ENCODE results near the gene GOLGA5. TPM values are rescaled to one million over a fixed set of nuclear protein-coding genes. Genes with fewer than 3 reads are reported as not detected.
A peak's percentile ranks its signal among the peaks of the same experiment; 100 is the strongest.

GOLGA5 gene
- total RNA-seq, 6 experiments from 2014 or later: 20.0 to 35.6 (median 28.8) TPM

DNA sequence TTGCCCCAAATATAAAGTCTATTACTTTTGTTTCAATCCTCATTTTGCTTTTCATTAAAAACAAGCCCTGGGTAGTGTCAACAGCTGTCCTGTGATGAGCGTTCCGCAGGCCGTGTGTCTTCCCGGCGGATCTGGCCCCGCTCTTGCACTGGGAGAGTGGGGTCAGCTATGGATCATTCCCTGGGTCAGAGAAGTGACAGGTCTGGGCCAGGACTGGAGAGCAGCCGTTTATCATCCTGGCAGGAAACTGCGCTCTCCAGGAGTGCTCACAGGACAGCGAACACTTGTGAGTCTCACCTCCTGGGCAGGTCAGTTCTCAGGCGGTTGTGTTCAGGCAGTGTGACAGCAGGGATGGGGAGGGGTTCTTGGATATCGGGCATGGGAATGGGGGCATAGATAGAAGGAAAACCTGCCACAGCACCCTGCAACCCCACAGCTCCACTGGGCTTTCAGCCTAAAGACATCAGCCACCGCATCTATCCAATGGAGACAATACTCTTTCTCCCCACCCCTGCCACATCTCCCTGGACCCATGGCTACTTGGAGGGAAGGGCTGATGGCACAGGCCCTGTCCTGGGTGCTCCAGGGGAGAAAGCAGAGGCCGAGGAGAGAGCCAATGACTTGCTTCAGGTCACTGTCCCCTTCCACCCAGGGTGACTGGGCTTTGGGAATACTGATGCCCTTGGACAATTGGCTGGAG is 81.0 kb downstream of the GOLGA5 start:
- TF ChIP-seq CTCF (IDR thresholded peaks at IDR 0.05) (no peak), POLR2A (IDR thresholded peaks at IDR 0.05) (no peak)
- ATAC-seq (no peak), DNase-seq (no peak)
- H3K9me3 ChIP-seq: no peaks in the 10 kb centered on the region
- H3K27me3 ChIP-seq: no peaks in the 10 kb centered on the region
- H3K27ac ChIP-seq: no peak overlapping the region
- no peak overlapping the region for H3K4me3 ChIP-seq
- no peaks in the 10 kb centered on the region for H3K36me3 ChIP-seq
- WGBS (ENCODE audit: insufficient coverage, low coverage, low lambda C conversion rate, missing lambda C conversion rate): 70% methylated on average over 8 of the region's 13 CpGs
- peaks cover 0 to 17% (median 10%) of the 10 kb centered on the region in 4 donors for H3K4me1 ChIP-seq
- intact Hi-C loops (cut with DNase I): no loop called here

GRCh38 chr14:92877757-92878431 is 83.8 kb downstream of the GOLGA5 start:
- DNase-seq (peak; percentile 84 to 95 (median 93)), ATAC-seq (peak; percentile 87 to 94 (median 92))
- TF ChIP-seq POLR2A (IDR thresholded peaks at IDR 0.05): no peak

GRCh38 chr14:92880351-92880750 is 86.2 kb downstream of the GOLGA5 start:
- Histone ChIP-seq H3K9me3 (no peaks in the 10 kb centered on the region), H3K4me3 (no peak overlapping the region), H3K36me3 (no peaks in the 10 kb centered on the region), H3K4me1 (peaks cover 0 to 22% (median 10%) of the 10 kb centered on the region in 4 donors), H3K27me3 (no peaks in the 10 kb centered on the region), H3K27ac (peak overlapping the region in 1 of 3 donors; percentile 22)
- ATAC-seq: no peak
- no peak for DNase-seq
- WGBS (ENCODE audit: insufficient coverage, low coverage, low lambda C conversion rate, missing lambda C conversion rate): 60% methylated on average over 1 of the region's 7 CpGs
- TF ChIP-seq POLR2A (IDR thresholded peaks at IDR 0.05) (no peak), CTCF (IDR thresholded peaks at IDR 0.05) (no peak)
- intact Hi-C loops (cut with DNase I): loop anchor here in 1 of 2 donors (10.0 kb wide), 1 partner anchor 64 kb away; no protein-coding TSS in a partner anchor

More at GRCh38 chr14:92877757-92878431, 83.8 kb downstream of the GOLGA5 start:
- Histone ChIP-seq H3K4me3 (no peak overlapping the region), H3K27ac (peak overlapping the region; percentile 9 to 65 (median 43)), H3K27me3 (no peaks in the 10 kb centered on the region), H3K36me3 (no peaks in the 10 kb centered on the region), H3K4me1 (peaks cover 0 to 22% (median 10%) of the 10 kb centered on the region in 4 donors), H3K9me3 (no peaks in the 10 kb centered on the region)
- WGBS (ENCODE audit: insufficient coverage, low coverage, low lambda C conversion rate, missing lambda C conversion rate): 17% methylated on average over 13 of the region's 18 CpGs
- intact Hi-C loops (cut with DNase I): no loop called here

DNA sequence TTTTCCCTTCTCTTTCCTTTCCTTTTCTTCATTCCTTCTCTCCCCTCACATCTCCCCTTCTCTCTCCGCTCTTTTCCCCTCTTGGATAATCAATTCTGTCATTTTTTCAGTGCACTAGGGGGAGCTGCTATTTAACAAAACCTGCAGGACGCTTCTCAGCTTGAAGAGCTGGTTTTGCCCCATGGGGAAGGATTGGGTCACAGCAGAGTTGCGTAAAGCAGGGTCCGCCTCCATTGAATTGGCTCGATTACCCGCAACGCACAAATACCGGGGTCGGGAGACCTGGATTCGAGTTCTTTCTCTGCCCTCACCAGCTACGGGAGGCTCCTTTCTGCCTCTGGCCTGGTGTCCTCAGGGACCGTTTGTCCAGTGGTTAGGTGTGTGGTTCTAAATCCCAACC is 86.7 kb downstream of the GOLGA5 start:
- intact Hi-C loops (cut with DNase I): loop anchor here in 1 of 2 donors (10.0 kb wide), 1 partner anchor 64 kb away; no protein-coding TSS in a partner anchor
- no peaks in the 10 kb centered on the region for H3K36me3 ChIP-seq
- ATAC-seq: peak; percentile 68 to 80 (median 74)
- H3K27me3 ChIP-seq: no peaks in the 10 kb centered on the region
- peak overlapping the region in 2 of 3 donors; percentile 10 to 20 for H3K4me3 ChIP-seq
- DNase-seq: peak; percentile 43 to 75 (median 73)
- no peaks in the 10 kb centered on the region for H3K9me3 ChIP-seq
- peaks cover 0 to 22% (median 10%) of the 10 kb centered on the region in 4 donors for H3K4me1 ChIP-seq
- H3K27ac ChIP-seq: peak overlapping the region in 1 of 3 donors; percentile 22
- peak; percentile 42 to 67 (median 58) for TF ChIP-seq CTCF (IDR thresholded peaks at IDR 0.05)
- no peak for TF ChIP-seq POLR2A (IDR thresholded peaks at IDR 0.05)
- WGBS (ENCODE audit: insufficient coverage, low coverage, low lambda C conversion rate, missing lambda C conversion rate): 7% methylated on average over 12 of the region's 12 CpGs

DNA sequence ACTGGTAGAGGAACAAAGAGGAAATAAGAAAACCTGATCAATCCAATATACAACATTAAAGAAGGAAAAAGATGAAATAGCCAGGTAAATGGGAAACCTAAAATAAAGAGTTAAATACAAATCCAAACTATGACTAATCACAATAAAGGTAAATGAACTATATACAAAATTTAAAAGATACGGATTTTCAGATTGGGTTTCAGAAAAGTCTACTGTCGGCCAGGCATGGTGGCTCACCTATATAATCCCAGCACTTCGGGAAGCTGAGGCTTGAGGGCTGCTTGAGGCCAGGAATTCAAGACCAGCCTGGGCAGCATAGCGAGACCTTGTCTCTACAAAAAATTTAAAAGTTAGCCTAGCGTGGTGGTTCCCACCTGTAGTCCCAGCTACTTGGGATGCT is 89.0 kb downstream of the GOLGA5 start:
- no peak overlapping the region for H3K27ac ChIP-seq
- TF ChIP-seq POLR2A (IDR thresholded peaks at IDR 0.05): no peak
- H3K27me3 ChIP-seq: no peaks in the 10 kb centered on the region
- 89% methylated on average over 3 of the region's 5 CpGs for WGBS (ENCODE audit: insufficient coverage, low coverage, low lambda C conversion rate, missing lambda C conversion rate)
- DNase-seq (no peak), ATAC-seq (no peak)
- H3K4me3 ChIP-seq: no peak overlapping the region
- H3K4me1 ChIP-seq: peaks cover 0 to 14% (median 6%) of the 10 kb centered on the region in 4 donors
- intact Hi-C loops (cut with DNase I): loop anchor here in 1 of 2 donors (10.0 kb wide), 1 partner anchor 62 kb away; no protein-coding TSS in a partner anchor
- H3K36me3 ChIP-seq: no peaks in the 10 kb centered on the region
- no peaks in the 10 kb centered on the region for H3K9me3 ChIP-seq

Data from right lobe of liver (tissue), 6 donors.